Measurements from ENCODE around the gene XYLT1. TPM values are rescaled to one million over a fixed set of nuclear protein-coding genes. Genes with fewer than 3 reads are reported as not detected.

XYLT1 gene
- total and polyA plus RNA-seq, 10 of the 15 experiments (the other 5 are each of a cell fraction or from before 2014, with no cell fraction given) = 0.88 to 14.8 (median 5.8) TPM

DNA sequence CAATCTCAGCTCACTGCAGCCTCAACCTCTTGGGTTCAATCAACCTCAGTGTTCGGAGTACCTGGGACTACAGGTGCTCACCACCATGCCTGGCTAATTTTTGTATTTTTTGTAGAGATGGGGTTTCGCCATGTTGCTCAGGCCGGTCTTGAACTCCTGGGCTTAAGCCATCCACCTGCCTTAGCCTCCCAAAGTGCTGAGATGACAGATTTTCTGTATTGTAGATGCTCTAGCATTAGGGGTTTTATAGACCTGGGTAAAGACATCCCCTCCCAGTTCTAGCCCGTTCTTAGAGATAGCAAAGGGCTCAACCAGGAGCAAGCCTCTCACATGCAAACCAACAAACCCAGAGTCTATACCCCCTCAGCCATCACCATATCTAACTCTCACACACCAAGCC lies 57.3 kb downstream of the XYLT1 start:
- intact Hi-C loops (cut with micrococcal nuclease; ENCODE audit: unreplicated experiment) (no loop called here), in situ Hi-C loops (cut with MboI) (no loop called here)
- no peak for DNase-seq (ENCODE audit: low read depth, low spot score)
- Histone ChIP-seq H3K9me3 (replicated peaks; ENCODE audit: control insufficient read depth, insufficient read depth, low read length) (peaks cover 4% of the 10 kb centered on the region; the same call in 2 of the 3 replicates), H3K4me1 (ENCODE audit: control insufficient read depth, insufficient read depth, low read length) (peaks cover 76% of the 10 kb centered on the region), H3K4me3 (no peak overlapping the region), H3K9ac (ENCODE audit: control insufficient read depth, insufficient read depth, low read length) (no peak overlapping the region), H4K20me1 (ENCODE audit: control insufficient read depth, insufficient read depth) (no peaks in the 10 kb centered on the region), H3K79me2 (ENCODE audit: control insufficient read depth, insufficient read depth, low read length) (no peaks in the 10 kb centered on the region), H3K27ac (ENCODE audit: control insufficient read depth, insufficient read depth) (no peak overlapping the region), H2AFZ (ENCODE audit: control insufficient read depth, low read depth, low read length) (no peak overlapping the region), H3K27me3 (replicated peaks in 1 of 2; ENCODE audit: control insufficient read depth in 2 of 2, insufficient read depth in 2 of 2, low read length in 1 of 2) (no peaks in the 10 kb centered on the region), H3K4me2 (ENCODE audit: control insufficient read depth, insufficient read depth) (no peak overlapping the region), H3K36me3 (ENCODE audit: control insufficient read depth in 2 of 2, insufficient read depth in 2 of 2, low read length in 1 of 2) (no peaks in the 10 kb centered on the region)
- RAD21 ChIA-PET (ENCODE audit: unreplicated experiment) = interaction anchor here (0.6 kb wide), 1 partner anchor 55 kb away, joined by 3 read pairs; no protein-coding TSS in a partner anchor
- WGBS (ENCODE audit: insufficient coverage, insufficient replicate concordance, low lambda C conversion rate, missing lambda C conversion rate) = 58% methylated on average over 4 of the region's 4 CpGs
- no peak for FAIRE-seq
- no TSS peak for BruUV-seq (replicated peaks)
- SMC1A ChIA-PET (ENCODE audit: uncharacterized antibody, unreplicated experiment) = interaction anchor here (7.3 kb wide), 1 partner anchor 53 kb away, joined by 110 read pairs; no protein-coding TSS in a partner anchor
- POLR2A ChIA-PET = no interaction called here
- ATAC-seq = no peak
- CTCF ChIA-PET = interaction anchor here (1.1 to 1.5 kb wide), 2 partner anchors 27 to 67 kb away, joined by 3 read pairs; no protein-coding TSS in a partner anchor
- TF ChIP-seq NBN (IDR thresholded peaks at IDR 0.05) (no peak), ASH2L (IDR thresholded peaks at IDR 0.05; ENCODE audit: borderline replicate concordance, low read depth) (no peak), SMAD1 (IDR thresholded peaks at IDR 0.05; ENCODE audit: low read depth, partially characterized antibody) (no peak), TARDBP (IDR thresholded peaks at IDR 0.05; ENCODE audit: borderline replicate concordance) (no peak), JUNB (IDR thresholded peaks at IDR 0.05) (no peak), MTA3 (IDR thresholded peaks at IDR 0.05; ENCODE audit: borderline replicate concordance, low read length) (no peak), SREBF1 (IDR thresholded peaks at IDR 0.05; ENCODE audit: low read length) (no peak), FOS (IDR thresholded peaks at IDR 0.05; ENCODE audit: borderline replicate concordance, extremely low read depth, insufficient read length) (no peak), SIX5 (IDR thresholded peaks at IDR 0.05; ENCODE audit: low read depth, low read length, severe bottlenecking) (no peak), TCF7 (IDR thresholded peaks at IDR 0.05; ENCODE audit: borderline replicate concordance) (no peak), IKZF2 (IDR thresholded peaks at IDR 0.05) (no peak), EP300 (IDR thresholded peaks at IDR 0.05; ENCODE audit: borderline replicate concordance in 1 of 2, control insufficient read depth in 1 of 2, low read depth in 2 of 2, low read length in 2 of 2) (no peak), CHD2 (IDR thresholded peaks at IDR 0.05; ENCODE audit: borderline replicate concordance, low read depth, low read length) (no peak), ETV6 (conservative IDR thresholded peaks at IDR 0.05 in 1 of 2, IDR thresholded peaks at IDR 0.05 in 1 of 2; ENCODE audit: borderline replicate concordance in 1 of 2, low read depth in 1 of 2) (no peak)
- TF ChIP-seq, protein P1, sequence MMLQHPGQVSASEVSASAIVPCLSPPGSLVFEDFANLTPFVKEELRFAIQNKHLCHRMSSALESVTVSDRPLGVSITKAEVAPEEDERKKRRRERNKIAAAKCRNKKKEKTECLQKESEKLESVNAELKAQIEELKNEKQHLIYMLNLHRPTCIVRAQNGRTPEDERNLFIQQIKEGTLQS (IDR thresholded peaks at IDR 0.05; ENCODE audit: borderline replicate concordance, extremely low read depth, low read depth, low read length) = no peak
- TF ChIP-seq, protein P2, sequence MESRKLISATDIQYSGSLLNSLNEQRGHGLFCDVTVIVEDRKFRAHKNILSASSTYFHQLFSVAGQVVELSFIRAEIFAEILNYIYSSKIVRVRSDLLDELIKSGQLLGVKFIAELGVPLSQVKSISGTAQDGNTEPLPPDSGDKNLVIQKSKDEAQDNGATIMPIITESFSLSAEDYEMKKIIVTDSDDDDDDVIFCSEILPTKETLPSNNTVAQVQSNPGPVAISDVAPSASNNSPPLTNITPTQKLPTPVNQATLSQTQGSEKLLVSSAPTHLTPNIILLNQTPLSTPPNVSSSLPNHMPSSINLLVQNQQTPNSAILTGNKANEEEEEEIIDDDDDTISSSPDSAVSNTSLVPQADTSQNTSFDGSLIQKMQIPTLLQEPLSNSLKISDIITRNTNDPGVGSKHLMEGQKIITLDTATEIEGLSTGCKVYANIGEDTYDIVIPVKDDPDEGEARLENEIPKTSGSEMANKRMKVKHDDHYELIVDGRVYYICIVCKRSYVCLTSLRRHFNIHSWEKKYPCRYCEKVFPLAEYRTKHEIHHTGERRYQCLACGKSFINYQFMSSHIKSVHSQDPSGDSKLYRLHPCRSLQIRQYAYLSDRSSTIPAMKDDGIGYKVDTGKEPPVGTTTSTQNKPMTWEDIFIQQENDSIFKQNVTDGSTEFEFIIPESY (IDR thresholded peaks at IDR 0.05) = no peak
- TF ChIP-seq, protein P3, sequence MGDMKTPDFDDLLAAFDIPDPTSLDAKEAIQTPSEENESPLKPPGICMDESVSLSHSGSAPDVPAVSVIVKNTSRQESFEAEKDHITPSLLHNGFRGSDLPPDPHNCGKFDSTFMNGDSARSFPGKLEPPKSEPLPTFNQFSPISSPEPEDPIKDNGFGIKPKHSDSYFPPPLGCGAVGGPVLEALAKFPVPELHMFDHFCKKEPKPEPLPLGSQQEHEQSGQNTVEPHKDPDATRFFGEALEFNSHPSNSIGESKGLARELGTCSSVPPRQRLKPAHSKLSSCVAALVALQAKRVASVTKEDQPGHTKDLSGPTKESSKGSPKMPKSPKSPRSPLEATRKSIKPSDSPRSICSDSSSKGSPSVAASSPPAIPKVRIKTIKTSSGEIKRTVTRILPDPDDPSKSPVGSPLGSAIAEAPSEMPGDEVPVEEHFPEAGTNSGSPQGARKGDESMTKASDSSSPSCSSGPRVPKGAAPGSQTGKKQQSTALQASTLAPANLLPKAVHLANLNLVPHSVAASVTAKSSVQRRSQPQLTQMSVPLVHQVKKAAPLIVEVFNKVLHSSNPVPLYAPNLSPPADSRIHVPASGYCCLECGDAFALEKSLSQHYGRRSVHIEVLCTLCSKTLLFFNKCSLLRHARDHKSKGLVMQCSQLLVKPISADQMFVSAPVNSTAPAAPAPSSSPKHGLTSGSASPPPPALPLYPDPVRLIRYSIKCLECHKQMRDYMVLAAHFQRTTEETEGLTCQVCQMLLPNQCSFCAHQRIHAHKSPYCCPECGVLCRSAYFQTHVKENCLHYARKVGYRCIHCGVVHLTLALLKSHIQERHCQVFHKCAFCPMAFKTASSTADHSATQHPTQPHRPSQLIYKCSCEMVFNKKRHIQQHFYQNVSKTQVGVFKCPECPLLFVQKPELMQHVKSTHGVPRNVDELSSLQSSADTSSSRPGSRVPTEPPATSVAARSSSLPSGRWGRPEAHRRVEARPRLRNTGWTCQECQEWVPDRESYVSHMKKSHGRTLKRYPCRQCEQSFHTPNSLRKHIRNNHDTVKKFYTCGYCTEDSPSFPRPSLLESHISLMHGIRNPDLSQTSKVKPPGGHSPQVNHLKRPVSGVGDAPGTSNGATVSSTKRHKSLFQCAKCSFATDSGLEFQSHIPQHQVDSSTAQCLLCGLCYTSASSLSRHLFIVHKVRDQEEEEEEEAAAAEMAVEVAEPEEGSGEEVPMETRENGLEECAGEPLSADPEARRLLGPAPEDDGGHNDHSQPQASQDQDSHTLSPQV (IDR thresholded peaks at IDR 0.05) = no peak
- TF ChIP-seq, protein P4, sequence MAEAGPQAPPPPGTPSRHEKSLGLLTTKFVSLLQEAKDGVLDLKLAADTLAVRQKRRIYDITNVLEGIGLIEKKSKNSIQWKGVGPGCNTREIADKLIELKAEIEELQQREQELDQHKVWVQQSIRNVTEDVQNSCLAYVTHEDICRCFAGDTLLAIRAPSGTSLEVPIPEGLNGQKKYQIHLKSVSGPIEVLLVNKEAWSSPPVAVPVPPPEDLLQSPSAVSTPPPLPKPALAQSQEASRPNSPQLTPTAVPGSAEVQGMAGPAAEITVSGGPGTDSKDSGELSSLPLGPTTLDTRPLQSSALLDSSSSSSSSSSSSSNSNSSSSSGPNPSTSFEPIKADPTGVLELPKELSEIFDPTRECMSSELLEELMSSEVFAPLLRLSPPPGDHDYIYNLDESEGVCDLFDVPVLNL (IDR thresholded peaks at IDR 0.05; ENCODE audit: low read depth, low read length) = no peak

Data from GM12878 (cell line).